IMR-90 (cell line): Measurements from ENCODE around the gene DRC7.

Source experiments
- CEBPB ChIP-seq: IDR thresholded peaks from 2 replicates; pipeline ENCODE4 v1.6.1; 2012; ENCODE audit warnings: low read depth, low read length, improper control_type of control experiment
- CTCF ChIP-seq: conservative IDR thresholded peaks from 2 replicates; pipeline ENCODE4 v1.5.1; 2012; ENCODE audit warnings: mild to moderate bottlenecking, low read depth, low read length, improper control_type of control experiment
- MAFK ChIP-seq: IDR thresholded peaks from 2 replicates; pipeline ENCODE4 v1.6.1; 2012; ENCODE audit warnings: low read depth, low read length, improper control_type of control experiment
- MXI1 ChIP-seq: IDR thresholded peaks from 2 replicates; pipeline ENCODE4 v1.6.1; 2012; ENCODE audit warnings: low read depth, mild to moderate bottlenecking, low read length, moderate library complexity, borderline replicate concordance
- POLR2A ChIP-seq: IDR thresholded peaks from 2 replicates; pipeline ENCODE4 v1.6.1; 2012; ENCODE audit warnings: mild to moderate bottlenecking, low read depth, low read length
- RAD21 ChIP-seq: IDR thresholded peaks from 2 replicates; pipeline ENCODE4 v1.6.1; 2012; ENCODE audit warnings: low read length, improper control_type of control experiment
- RCOR1 ChIP-seq: IDR thresholded peaks from 2 replicates; pipeline ENCODE4 v1.6.1; 2012; ENCODE audit warnings: mild to moderate bottlenecking, low read length, improper control_type of control experiment; ENCODE audit not compliant: insufficient replicate concordance
- SMC3 ChIP-seq: fragments of 150-350 bp; IDR thresholded peaks from 2 replicates; pipeline ENCODE4 v1.6.1; 2016; ENCODE audit warnings: low read depth, mild to moderate bottlenecking, antibody characterized with exemption, low read length, moderate library complexity
- USF2 ChIP-seq: fragments of 150-350 bp; IDR thresholded peaks from 2 replicates; pipeline ENCODE4 v1.6.1; 2017; ENCODE audit warnings: mild to moderate bottlenecking, antibody characterized with exemption, low read length, low read depth

GRCh38 chr16:57686577-57686976, 8.0 kb upstream of the DRC7 start:
- no peak for TF ChIP-seq POLR2A
- TF ChIP-seq CTCF, result no peak
- TF ChIP-seq MAFK, result no peak
- TF ChIP-seq RCOR1, result no peak
- no peak for TF ChIP-seq MXI1
- no peak for TF ChIP-seq RAD21
- peak; percentile 9; the same call in 1 of the 2 replicates for TF ChIP-seq USF2
- TF ChIP-seq CEBPB, result no peak
- no peak for TF ChIP-seq SMC3
